ENCODE results near the gene GRM4. TPM values are rescaled to one million over a fixed set of nuclear protein-coding genes. Genes with fewer than 3 reads are reported as not detected.

GRM4 gene
- total RNA-seq, 1 donor from 2014 or later, result 1.2 TPM

DNA sequence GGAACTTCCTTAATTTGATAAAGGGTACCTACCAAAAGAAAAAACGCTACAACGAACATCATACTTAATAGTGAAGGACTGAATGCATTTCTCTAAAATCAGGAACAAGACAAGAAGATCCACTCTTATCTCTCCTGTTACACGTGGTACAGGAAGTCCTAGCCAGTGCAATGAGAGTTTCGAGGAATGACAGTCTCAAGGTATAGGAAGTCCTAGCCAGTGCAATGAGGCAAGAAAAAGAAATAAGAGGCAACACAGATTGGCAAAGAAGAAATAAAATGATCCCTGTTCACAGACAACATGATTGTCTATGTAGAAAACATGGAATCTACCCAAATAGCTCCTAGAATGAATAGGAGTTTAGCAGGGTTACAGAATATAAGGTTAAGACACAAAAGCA is 174.3 kb downstream of the GRM4 start:
- H3K27me3 Mint-ChIP-seq (ENCODE audit: insufficient read depth, low read depth), result peaks cover 8% of the 10 kb centered on the region
- no peak overlapping the region for H2AFZ ChIP-seq (replicated peaks)
- no peaks in the 10 kb centered on the region for H3K9me3 ChIP-seq (ENCODE audit: low read depth)
- no peak overlapping the region for H3K27ac Mint-ChIP-seq
- peaks cover 7% of the 10 kb centered on the region for H3K4me1 ChIP-seq
- H3K9me3 Mint-ChIP-seq, result peaks cover 3% of the 10 kb centered on the region
- no peaks in the 10 kb centered on the region for H3F3A ChIP-seq (ENCODE audit: low read depth)
- no peak overlapping the region for H3K9ac ChIP-seq
- H3K4me3 ChIP-seq, result no peak overlapping the region
- H3K27me3 ChIP-seq, result peaks cover 25% of the 10 kb centered on the region
- H4K20me1 ChIP-seq (ENCODE audit: low read depth), result no peaks in the 10 kb centered on the region
- H3K4me2 ChIP-seq, result no peak overlapping the region
- H3K27ac ChIP-seq, result no peak overlapping the region
- no peaks in the 10 kb centered on the region for H3K36me3 Mint-ChIP-seq
- DNase-seq (ENCODE audit: low spot score), result no peak
- no peaks in the 10 kb centered on the region for H3K36me3 ChIP-seq
- H3K4me3 Mint-ChIP-seq, result no peak overlapping the region
- peaks cover 8% of the 10 kb centered on the region for H3K4me1 Mint-ChIP-seq
- TF ChIP-seq CTCF (IDR thresholded peaks at IDR 0.05), result no peak
- TF ChIP-seq EZH2phosphoT487 (IDR thresholded peaks at IDR 0.05), result no peak
- no peak for TF ChIP-seq EZH2 (IDR thresholded peaks at IDR 0.05)
- H3K79me2 ChIP-seq (ENCODE audit: low read depth), result no peaks in the 10 kb centered on the region

MicroRNAs encoded within 50 kb of the gene (microRNA counts, 767-probe panel; counts per million panel counts)
- microRNA hsa-miR-1275, result 460 counts per million, percentile 90 among the panel's probes with 10 or more counts

Small RNA genes within 50 kb of the gene (microRNA-seq; reads per million reads assigned to microRNA genes)
- 0.91 reads per million for gene MIR1275

Small RNA genes within 50 kb of the gene (small RNA-seq; reads per million reads assigned to genes)
- gene MIR1275, result not detected

Other genes starting within 250 kb of the GRM4 start
- gene HMGA1, start 90.8 kb upstream of the GRM4 start, total RNA-seq (ENCODE audit: low replicate concordance), result 417 and 1,058 TPM in 2 replicates
- 2.4 and 8.9 TPM in 2 replicates for gene SMIM29, start 102.9 kb upstream of the GRM4 start, total RNA-seq (ENCODE audit: low replicate concordance)
- gene NUDT3, start 246.6 kb upstream of the GRM4 start, total RNA-seq (ENCODE audit: low replicate concordance), result 26.4 and 35.7 TPM in 2 replicates